Panc1 (cell line): ENCODE results near the gene SOX5. TPM values are rescaled to one million over a fixed set of nuclear protein-coding genes. Genes with fewer than 3 reads are reported as not detected.

Experiments used
- ATAC-seq: fragments of 200-7000 bp; cut with Tn5 transposase; 2 replicates; pipeline ENCODE4 v1.9.1; 2020; ENCODE audit warnings: mild to moderate bottlenecking, moderate library complexity
- BruUV-seq: library from RNA; stranded (reverse); fragments of 400-500 nt; replicated peaks from 2 replicates; lab custom pipeline; 2021; lab: Mats Ljungman, UMichigan
- CTCF ChIA-PET: fragments of 300-600 bp; sonication (Branson Sonifier 250); formaldehyde crosslinking; loops from one replicate; lab custom pipeline; 2022; ENCODE audit warnings: antibody characterized with exemption; lab: Charles Lee
- POLR2A ChIA-PET: fragments of 300-600 bp; sonication (Branson Sonifier 250); formaldehyde crosslinking; loops from one replicate; lab custom pipeline; 2022; ENCODE audit warnings: antibody characterized with exemption; lab: Charles Lee
- DNase-seq: peaks from one replicate; pipeline ENCODE4 v3.0.0-alpha.2; 2010; ENCODE audit warnings: low read depth, low spot score
- H3K27ac ChIP-seq: 2 replicates; pipeline ENCODE4 v1.5.1; 2011; ENCODE audit warnings: mild to moderate bottlenecking, low read length, inconsistent platforms
- H3K27me3 ChIP-seq: fragments of 200-500 bp; sonication (Bioruptor generic); 2 replicates; pipeline ENCODE4 v1.6.0; 2014; ENCODE audit warnings: low read length, inconsistent platforms; ENCODE audit not compliant: control insufficient read depth, insufficient read depth
- H3K36me3 ChIP-seq: fragments of 200-500 bp; sonication (Bioruptor generic); 2 replicates; pipeline ENCODE4 v1.5.1; 2014; ENCODE audit warnings: inconsistent platforms, mild to moderate bottlenecking, low read length, moderate library complexity; ENCODE audit not compliant: control insufficient read depth, insufficient read depth
- H3K4me1 ChIP-seq: 2 replicates; pipeline ENCODE4 v1.5.1; 2011; ENCODE audit warnings: inconsistent platforms, mild to moderate bottlenecking, low read length, moderate library complexity; ENCODE audit not compliant: control insufficient read depth, insufficient read depth
- H3K4me3 ChIP-seq, 2 experiments: 2 replicates each; pipeline ENCODE4 v1.5.1; 2011 to 2012; ENCODE audit warnings: low read depth in 2 of 2, low read length in 2 of 2, mild to moderate bottlenecking in 2 of 2, inconsistent platforms in 1 of 2, moderate library complexity in 1 of 2
- H3K9me3 ChIP-seq: fragments of 200-500 bp; sonication (Bioruptor generic); 2 replicates; pipeline ENCODE4 v1.5.1; 2014; ENCODE audit warnings: low read depth, mild to moderate bottlenecking, inconsistent platforms, low read length, moderate library complexity; ENCODE audit not compliant: control insufficient read depth, insufficient read depth
- CTCF ChIP-seq: fragments of 450-650 bp; IDR thresholded peaks from 2 replicates; pipeline ENCODE4 v1.5.1; 2017; ENCODE audit warnings: mild to moderate bottlenecking
- POLR2AphosphoS5 ChIP-seq: IDR thresholded peaks from 2 replicates; pipeline ENCODE4 v1.6.1; 2012; ENCODE audit warnings: mild to moderate bottlenecking, low read depth, low read length, moderate library complexity
- REST ChIP-seq, 2 experiments: IDR thresholded peaks; 2 replicates each; pipeline ENCODE4 v1.6.1; 2011 to 2012; ENCODE audit warnings: low read depth in 2 of 2, control low read depth in 1 of 2, low read length in 1 of 2, mild to moderate bottlenecking in 1 of 2, moderate library complexity in 1 of 2; ENCODE audit not compliant: insufficient read depth in 1 of 2
- SIN3A ChIP-seq: IDR thresholded peaks from 2 replicates; pipeline ENCODE4 v1.6.1; 2012; ENCODE audit warnings: low read depth, mild to moderate bottlenecking, low read length, moderate library complexity, borderline replicate concordance; ENCODE audit not compliant: insufficient read depth
- TCF7L2 ChIP-seq: IDR thresholded peaks from 2 replicates; pipeline ENCODE4 v1.6.1; 2011; ENCODE audit warnings: mild to moderate bottlenecking, low read depth, low read length, inconsistent platforms
- in situ Hi-C: cut with HindIII; loops from 2 replicates; pipeline ENCODE4 v1.10.0; 2016; ENCODE audit warnings: low sequenced_read_pairs, low pct_unique_long_range_greater_than_20kb
- intact Hi-C: fragments of 100-400 bp; cut with micrococcal nuclease; formaldehyde crosslinking; loops from one replicate; pipeline ENCODE4 v1.10.0; 2022; ENCODE audit not compliant: unreplicated experiment
- total RNA-seq: library from RNA; stranded (reverse); gene quantifications from one replicate; pipeline ENCODE4 v1.2.1, GENCODE V29; 2021; ENCODE audit not compliant: unreplicated experiment

The SOX5 gene
- total RNA-seq, 1 experiment from 2014 or later, result 0.23 TPM

GRCh38 chr12:23686095-23686494 is 263.4 kb downstream of the SOX5 start:
- Histone ChIP-seq H3K36me3 (no peaks in the 10 kb centered on the region), H3K9me3 (no peaks in the 10 kb centered on the region), H3K27me3 (no peaks in the 10 kb centered on the region), H3K4me3 (no peak overlapping the region), H3K4me1 (no peaks in the 10 kb centered on the region), H3K27ac (no peak overlapping the region)
- no peak for TF ChIP-seq CTCF
- no peak for TF ChIP-seq POLR2AphosphoS5
- TF ChIP-seq TCF7L2, result no peak
- TF ChIP-seq REST (IDR thresholded peaks at IDR 0.05; ENCODE audit: insufficient read depth in 1 of 2, low read depth in 2 of 2, low read length in 1 of 2), result no peak
- TF ChIP-seq SIN3A, result no peak
- intact Hi-C loops (no loop called here), in situ Hi-C loops (no loop called here)
- ATAC-seq (no peak), DNase-seq (no peak)
- CTCF ChIA-PET, result no interaction called here
- BruUV-seq, result no TSS peak
- POLR2A ChIA-PET, result no interaction called here

- Histone ChIP-seq H3K4me3 (no peak overlapping the region), H3K4me1 (no peaks in the 10 kb centered on the region), H3K27ac (no peak overlapping the region), H3K9me3 (no peaks in the 10 kb centered on the region), H3K36me3 (no peaks in the 10 kb centered on the region), H3K27me3 (no peaks in the 10 kb centered on the region)
- no TSS peak for BruUV-seq
- TF ChIP-seq SIN3A (no peak), CTCF (no peak), TCF7L2 (no peak), REST (IDR thresholded peaks at IDR 0.05; ENCODE audit: insufficient read depth in 1 of 2, low read depth in 2 of 2, low read length in 1 of 2) (no peak), POLR2AphosphoS5 (no peak)
- CTCF ChIA-PET, result no interaction called here
- in situ Hi-C loops (no loop called here), intact Hi-C loops (no loop called here)
- ATAC-seq (no peak), DNase-seq (no peak)
- POLR2A ChIA-PET, result no interaction called here
Observed at GRCh38 chr12:23684121-23684520, 265.3 kb downstream of the SOX5 start.
